ENCODE results near the gene GPR26.

DNA sequence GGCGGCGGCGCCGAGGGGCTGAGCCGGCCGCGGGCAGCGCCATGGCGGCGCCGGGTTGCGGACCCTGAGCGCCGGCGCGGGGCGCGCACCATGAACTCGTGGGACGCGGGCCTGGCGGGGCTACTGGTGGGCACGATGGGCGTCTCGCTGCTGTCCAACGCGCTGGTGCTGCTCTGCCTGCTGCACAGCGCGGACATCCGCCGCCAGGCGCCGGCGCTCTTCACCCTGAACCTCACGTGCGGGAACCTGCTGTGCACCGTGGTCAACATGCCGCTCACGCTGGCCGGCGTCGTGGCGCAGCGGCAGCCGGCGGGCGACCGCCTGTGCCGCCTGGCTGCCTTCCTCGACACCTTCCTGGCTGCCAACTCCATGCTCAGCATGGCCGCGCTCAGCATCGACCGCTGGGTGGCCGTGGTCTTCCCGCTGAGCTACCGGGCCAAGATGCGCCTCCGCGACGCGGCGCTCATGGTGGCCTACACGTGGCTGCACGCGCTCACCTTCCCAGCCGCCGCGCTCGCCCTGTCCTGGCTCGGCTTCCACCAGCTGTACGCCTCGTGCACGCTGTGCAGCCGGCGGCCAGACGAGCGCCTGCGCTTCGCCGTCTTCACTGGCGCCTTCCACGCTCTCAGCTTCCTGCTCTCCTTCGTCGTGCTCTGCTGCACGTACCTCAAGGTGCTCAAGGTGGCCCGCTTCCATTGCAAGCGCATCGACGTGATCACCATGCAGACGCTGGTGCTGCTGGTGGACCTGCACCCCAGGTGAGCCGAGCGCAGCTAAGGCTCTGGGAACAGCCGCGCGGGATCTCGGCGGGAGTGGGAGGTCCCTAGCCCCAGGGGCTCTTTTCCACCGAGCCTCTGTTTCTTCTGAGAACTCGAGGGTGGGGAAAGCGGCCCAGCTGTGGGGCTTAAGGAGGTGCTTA, at the start of gene GPR26:
- TF ChIP-seq, protein P1, sequence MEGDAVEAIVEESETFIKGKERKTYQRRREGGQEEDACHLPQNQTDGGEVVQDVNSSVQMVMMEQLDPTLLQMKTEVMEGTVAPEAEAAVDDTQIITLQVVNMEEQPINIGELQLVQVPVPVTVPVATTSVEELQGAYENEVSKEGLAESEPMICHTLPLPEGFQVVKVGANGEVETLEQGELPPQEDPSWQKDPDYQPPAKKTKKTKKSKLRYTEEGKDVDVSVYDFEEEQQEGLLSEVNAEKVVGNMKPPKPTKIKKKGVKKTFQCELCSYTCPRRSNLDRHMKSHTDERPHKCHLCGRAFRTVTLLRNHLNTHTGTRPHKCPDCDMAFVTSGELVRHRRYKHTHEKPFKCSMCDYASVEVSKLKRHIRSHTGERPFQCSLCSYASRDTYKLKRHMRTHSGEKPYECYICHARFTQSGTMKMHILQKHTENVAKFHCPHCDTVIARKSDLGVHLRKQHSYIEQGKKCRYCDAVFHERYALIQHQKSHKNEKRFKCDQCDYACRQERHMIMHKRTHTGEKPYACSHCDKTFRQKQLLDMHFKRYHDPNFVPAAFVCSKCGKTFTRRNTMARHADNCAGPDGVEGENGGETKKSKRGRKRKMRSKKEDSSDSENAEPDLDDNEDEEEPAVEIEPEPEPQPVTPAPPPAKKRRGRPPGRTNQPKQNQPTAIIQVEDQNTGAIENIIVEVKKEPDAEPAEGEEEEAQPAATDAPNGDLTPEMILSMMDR (IDR thresholded peaks at IDR 0.05), result no peak
- no peak for TF ChIP-seq POLR2A (IDR thresholded peaks at IDR 0.05)
